NK-92 treated with Interleukin-12 subunit alpha and Interleukin-12 subunit beta, amount 100 ng/mL, for 24 hours (cell line): ENCODE results near the gene CRTC2.
A peak's percentile ranks its signal among the peaks of the same experiment; 100 is the strongest.
"Not testable (repeated sequence)": the region's sequence is repeated elsewhere in the genome, so short reads cannot be mapped to it uniquely, and the experiment has no call there.

Experiments used
- DNase-seq: peaks from one replicate; lab custom pipeline; 2025; lab: John Stamatoyannopoulos, UW

The CRTC2 gene

DNA sequence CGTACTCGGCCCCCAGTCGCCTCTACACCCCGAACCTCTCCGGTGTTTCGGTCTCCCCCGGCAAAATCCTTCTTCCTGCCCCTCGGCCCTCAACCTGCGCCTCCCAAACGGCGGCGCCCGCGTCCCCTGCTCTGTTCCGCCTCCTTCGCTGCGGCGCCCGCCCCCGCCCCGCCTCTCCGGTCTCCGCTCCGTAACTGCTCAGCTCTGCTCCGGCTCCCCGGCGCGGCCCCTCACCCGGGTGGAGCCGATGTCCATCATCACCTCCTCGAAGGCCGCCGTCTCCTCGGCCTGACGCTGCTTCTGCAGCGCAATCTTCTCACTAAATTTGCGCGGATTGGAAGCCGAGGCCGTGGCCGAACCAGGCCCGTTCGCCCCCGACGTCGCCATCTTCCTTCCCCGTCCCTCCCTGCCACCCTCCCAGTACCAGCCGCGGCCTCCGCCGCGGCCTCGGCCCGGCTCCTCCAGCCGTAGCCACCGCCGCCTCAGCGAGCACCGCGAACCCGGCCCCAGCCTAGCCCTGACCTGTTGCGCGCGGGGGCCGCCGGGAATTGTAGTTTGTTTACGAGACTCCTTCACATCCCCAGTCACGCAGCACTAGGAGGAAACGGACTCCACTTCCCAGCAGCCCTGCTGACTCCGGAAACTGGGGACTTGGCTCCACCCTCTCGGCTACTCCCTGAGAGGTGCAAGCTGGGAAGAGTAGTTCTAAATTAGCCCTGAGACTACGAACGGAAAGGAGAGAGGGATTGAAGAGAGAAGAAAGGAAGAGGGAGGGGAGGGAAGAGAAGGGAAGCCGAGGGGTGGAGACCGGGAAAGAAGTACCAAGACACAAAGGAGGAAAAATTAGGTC lies at the start of gene CRTC2:
CRTC2 (minus strand) TSS at position 502 of the 850 bp plus-strand sequence; CDS start at position 387, 115 bp downstream.
- peak; percentile 97 for DNase-seq

- DNase-seq: no peak
These were observed 47.7 kb upstream of the CRTC2 start for GRCh38 chr1:154006136-154006535.

DNA sequence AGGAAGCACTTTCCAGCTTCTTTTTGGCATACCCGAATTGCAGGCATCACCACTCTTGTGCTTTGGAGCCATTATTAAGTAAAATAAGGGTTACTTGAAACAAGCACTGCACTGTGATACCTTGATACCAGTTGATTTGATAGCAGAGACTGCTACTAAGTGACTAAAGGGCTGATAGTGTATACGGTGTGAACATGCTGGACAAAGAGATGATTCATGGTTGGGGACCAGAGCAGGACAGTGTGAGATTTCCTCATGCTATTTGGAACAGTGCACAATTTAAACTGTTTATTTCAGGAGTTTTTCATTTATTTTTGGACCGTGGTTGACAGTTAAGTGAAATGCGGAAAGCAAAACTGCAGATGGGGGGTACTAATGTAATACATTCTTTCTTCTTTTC lies 42.0 kb upstream of the CRTC2 start:
- DNase-seq: no peak

GRCh38 chr1:153996882-153997281 lies 38.5 kb upstream of the CRTC2 start:
- DNase-seq: not testable (repeated sequence)

- no peak for DNase-seq
These were observed 37.2 kb upstream of the CRTC2 start for GRCh38 chr1:153995640-153996039.

DNA sequence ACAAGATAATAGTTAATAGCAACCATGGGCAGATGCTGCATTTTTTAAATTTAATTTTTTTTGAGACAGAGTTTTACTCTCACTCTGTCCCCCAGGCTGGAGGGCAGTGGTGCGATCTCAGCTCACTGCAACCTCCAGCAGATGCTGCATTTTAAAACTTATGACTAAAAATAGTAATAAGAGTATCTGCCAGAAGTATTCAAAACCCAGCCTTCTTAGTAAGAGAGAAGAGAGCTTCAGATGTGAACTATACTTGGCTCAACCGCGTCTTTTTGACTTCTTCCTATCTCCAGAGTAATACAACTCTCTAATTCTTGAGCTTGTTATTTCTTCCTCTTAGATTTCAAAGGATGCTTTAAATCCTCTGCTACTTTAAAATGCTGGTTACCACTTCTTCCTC lies 36.8 kb upstream of the CRTC2 start:
- no peak for DNase-seq

GRCh38 chr1:153991806-153992205 lies 33.4 kb upstream of the CRTC2 start:
- DNase-seq: no peak

DNA sequence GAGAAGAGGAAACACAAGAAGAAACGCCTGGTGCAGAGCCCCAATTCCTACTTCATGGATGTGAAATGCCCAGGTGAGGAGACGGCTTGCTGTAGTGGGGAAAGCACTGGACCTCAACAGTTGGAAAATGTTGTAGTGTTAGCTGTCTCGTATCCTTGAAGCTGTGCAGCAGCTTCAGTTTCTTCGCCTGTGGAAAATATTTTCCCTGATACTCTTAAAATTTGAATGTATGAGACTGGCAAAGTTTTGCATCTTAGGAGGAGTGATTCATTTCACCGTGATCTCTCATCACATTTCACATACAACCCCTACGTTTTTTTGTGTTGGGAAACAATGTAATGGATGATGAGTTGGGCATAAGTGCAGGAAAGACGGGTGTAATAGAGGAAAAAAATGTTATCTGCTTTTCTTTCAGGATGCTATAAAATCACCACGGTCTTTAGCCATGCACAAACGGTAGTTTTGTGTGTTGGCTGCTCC lies 32.8 kb upstream of the CRTC2 start:
- DNase-seq: no peak

- peak; percentile 83 for DNase-seq
These were observed 32.2 kb upstream of the CRTC2 start, which contains the start of gene RPS27 for GRCh38 chr1:153990468-153991150. RPS27 (plus strand) TSS chr1:153990762; CDS start chr1:153990797, 35 bp downstream.

- DNase-seq: no peak
These were observed 29.2 kb upstream of the CRTC2 start for GRCh38 chr1:153987621-153988020.

- no peak for DNase-seq
These were observed 27.7 kb upstream of the CRTC2 start, which contains the start of gene RAB13 for GRCh38 chr1:153985941-153986761. RAB13 (minus strand) TSS chr1:153986339; CDS start chr1:153986236, 103 bp downstream.

GRCh38 chr1:153985341-153985912 lies 27.0 kb upstream of the CRTC2 start:
- DNase-seq: peak; percentile 41

DNA sequence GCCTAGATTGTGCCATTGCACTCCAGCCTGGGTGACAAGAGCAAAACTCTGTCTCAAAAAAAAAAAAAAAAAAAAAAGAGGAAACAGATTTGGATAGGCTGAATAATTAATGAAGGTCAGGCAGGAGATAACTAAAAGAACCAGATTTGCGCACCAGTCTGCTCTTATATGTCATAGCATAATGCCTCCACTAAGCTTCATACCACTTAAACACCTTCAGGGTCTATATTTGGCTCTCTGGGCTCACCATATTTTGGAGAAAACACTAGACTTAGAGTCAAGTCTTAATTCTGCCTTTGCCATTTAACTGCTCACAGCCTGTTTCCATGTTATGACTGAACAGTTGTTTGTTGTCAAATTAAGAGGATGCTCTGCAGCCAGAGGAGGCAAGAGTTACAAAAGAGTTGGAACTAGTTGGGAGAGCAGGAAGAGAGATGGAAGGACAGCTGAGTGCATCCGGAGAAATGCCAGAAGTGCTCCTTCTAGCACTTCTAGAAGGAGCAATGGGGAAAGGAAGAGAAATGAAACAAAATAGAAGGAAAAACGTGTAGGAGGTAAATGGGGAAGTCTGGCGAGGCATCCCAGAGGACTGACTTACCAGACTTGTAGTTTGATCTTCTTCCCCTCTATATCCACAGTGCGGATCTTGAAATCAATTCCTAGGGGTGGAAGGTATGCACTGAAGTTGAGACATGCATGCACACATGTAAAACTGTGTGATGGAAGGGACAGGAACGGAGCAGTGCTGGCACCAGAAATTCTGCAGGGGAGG lies 25.9 kb upstream of the CRTC2 start:
- DNase-seq: no peak

- DNase-seq: not testable (repeated sequence)
These were observed 23.3 kb upstream of the CRTC2 start for GRCh38 chr1:153981735-153982134.

- not testable (repeated sequence) for DNase-seq
These were observed 20.7 kb upstream of the CRTC2 start for GRCh38 chr1:153979091-153979490.

- DNase-seq: no peak
These were observed 20.0 kb upstream of the CRTC2 start for GRCh38 chr1:153978274-153978909.

DNA sequence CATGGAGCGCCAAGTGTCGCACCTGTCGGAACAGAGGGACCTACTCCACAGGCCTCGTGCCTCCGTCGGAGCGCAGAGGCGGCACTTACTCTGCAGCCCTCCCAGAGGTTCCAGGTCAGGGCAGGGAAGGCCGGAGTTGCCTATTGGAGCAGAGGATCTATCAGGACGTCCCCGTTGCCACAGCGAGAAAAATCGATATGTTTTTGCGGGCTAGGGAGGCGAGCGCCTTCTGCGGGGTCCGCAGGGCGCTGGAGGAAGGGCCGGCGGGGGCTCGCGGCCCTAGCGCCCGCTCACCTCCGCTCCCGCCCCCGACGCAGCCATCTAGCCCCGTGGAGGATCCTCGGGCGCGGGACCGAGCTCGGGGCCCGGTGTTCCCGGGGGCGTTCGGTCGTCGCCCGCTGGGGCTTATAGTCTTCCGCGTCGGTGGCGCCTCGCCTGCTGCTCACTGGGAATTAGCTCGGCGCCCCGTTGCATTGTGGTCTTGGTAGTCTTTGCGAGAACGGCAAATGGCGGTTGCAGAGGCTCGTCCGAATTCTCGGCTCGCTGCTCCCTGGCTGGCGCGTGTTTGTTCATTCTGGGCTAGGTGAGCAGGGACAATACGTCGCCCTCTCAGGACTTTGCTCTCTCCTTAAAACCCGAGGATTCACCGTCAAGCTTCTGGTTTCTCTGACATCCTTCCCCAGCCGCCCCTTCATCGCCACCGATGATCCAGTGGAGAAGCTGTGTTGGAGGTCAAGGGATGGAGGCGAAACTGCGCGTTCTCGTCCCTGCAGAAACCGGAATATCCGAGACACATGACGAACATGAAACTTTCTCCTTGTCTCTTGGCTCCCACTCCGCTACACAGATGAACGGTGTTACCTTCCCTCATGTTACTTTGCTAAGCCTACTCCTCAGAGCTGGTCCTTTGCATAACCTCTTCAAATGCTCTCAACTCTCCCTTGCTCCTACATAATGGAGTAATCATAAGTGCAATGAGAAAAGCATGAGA lies 19.1 kb upstream of the CRTC2 start, which contains the start of gene JTB:
JTB (minus strand) TSS at position 425 of the 991 bp plus-strand sequence; CDS start at position 3, 422 bp downstream.
- DNase-seq: peak; percentile 73

GRCh38 chr1:153976819-153977249 lies 18.4 kb upstream of the CRTC2 start:
- no peak for DNase-seq

- DNase-seq: no peak
These were observed 15.1 kb upstream of the CRTC2 start for GRCh38 chr1:153973525-153973924.
